ENCODE results near the gene ALK. TPM values are rescaled to one million over a fixed set of nuclear protein-coding genes. Genes with fewer than 3 reads are reported as not detected.
A peak's percentile ranks its signal among the peaks of the same experiment; 100 is the strongest.

ALK gene
- total RNA-seq, 1 donor from 2014 or later, result 9.6 TPM

- DNase-seq, result no peak
- H3K27me3 Mint-ChIP-seq (ENCODE audit: unreplicated experiment), result peaks cover 2% of the 10 kb centered on the region
- peaks cover 1% of the 10 kb centered on the region for H3K9me3 Mint-ChIP-seq (ENCODE audit: unreplicated experiment)
- TF ChIP-seq, protein P1, sequence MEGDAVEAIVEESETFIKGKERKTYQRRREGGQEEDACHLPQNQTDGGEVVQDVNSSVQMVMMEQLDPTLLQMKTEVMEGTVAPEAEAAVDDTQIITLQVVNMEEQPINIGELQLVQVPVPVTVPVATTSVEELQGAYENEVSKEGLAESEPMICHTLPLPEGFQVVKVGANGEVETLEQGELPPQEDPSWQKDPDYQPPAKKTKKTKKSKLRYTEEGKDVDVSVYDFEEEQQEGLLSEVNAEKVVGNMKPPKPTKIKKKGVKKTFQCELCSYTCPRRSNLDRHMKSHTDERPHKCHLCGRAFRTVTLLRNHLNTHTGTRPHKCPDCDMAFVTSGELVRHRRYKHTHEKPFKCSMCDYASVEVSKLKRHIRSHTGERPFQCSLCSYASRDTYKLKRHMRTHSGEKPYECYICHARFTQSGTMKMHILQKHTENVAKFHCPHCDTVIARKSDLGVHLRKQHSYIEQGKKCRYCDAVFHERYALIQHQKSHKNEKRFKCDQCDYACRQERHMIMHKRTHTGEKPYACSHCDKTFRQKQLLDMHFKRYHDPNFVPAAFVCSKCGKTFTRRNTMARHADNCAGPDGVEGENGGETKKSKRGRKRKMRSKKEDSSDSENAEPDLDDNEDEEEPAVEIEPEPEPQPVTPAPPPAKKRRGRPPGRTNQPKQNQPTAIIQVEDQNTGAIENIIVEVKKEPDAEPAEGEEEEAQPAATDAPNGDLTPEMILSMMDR (IDR thresholded peaks at IDR 0.05; ENCODE audit: partially characterized antibody, unreplicated experiment), result no peak
- H3K27ac Mint-ChIP-seq (ENCODE audit: unreplicated experiment), result no peak overlapping the region
- H3K4me3 Mint-ChIP-seq (ENCODE audit: unreplicated experiment), result no peak overlapping the region
- H3K4me1 Mint-ChIP-seq (ENCODE audit: low read depth, unreplicated experiment), result peaks cover 8% of the 10 kb centered on the region
- H3K36me3 Mint-ChIP-seq (ENCODE audit: unreplicated experiment), result peaks cover 4% of the 10 kb centered on the region
These were observed 436.3 kb downstream of the ALK start for GRCh38 chr2:29485117-29485516.

DNA sequence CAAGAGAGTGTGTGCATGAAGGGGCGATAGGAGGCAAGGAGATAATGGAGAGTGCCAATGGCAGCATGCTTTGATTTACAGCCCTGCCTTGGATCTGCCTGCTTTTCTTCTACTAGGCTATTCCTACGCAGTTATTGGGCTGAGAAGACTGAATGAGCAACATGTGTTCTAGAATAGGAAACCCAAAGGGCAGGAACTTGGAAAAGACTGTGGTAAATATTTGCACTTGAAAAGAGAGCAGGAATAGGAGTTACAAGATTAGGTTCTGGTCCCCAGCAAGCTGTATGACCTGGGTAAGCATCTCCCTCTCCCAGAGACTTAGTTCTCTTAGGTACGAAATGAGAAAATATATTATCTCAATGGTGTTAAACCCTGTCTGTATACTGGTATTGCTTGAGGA lies 438.5 kb downstream of the ALK start:
- DNase-seq, result no peak
- no peak overlapping the region for H3K27ac Mint-ChIP-seq (ENCODE audit: unreplicated experiment)
- peaks cover 7% of the 10 kb centered on the region for H3K4me1 Mint-ChIP-seq (ENCODE audit: low read depth, unreplicated experiment)
- peaks cover 4% of the 10 kb centered on the region for H3K36me3 Mint-ChIP-seq (ENCODE audit: unreplicated experiment)
- no peak overlapping the region for H3K4me3 Mint-ChIP-seq (ENCODE audit: unreplicated experiment)
- H3K27me3 Mint-ChIP-seq (ENCODE audit: unreplicated experiment), result peaks cover 4% of the 10 kb centered on the region
- TF ChIP-seq, protein P1 (IDR thresholded peaks at IDR 0.05; ENCODE audit: partially characterized antibody, unreplicated experiment), result no peak
- peaks cover 1% of the 10 kb centered on the region for H3K9me3 Mint-ChIP-seq (ENCODE audit: unreplicated experiment)

DNA sequence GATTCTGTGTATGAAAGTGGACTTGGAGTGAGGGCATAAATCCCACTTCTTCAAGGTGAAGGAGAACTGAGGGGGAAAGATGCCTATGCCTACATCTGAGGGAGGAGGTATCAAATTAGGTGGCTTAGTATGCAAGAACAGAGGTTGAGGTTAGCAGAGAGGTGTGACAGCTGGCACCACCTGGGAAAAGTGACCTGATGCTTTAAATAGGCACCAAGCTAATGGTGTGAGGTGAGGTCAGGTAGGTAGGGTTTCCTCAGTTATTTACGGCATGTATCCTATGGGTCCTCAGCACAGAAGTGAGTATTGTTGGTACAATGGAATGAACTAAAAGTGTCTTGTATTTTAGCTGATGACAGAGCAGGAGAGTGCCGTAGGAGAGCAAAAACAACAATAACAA lies 439.0 kb downstream of the ALK start:
- no peak for DNase-seq
- TF ChIP-seq, protein P1 (IDR thresholded peaks at IDR 0.05; ENCODE audit: partially characterized antibody, unreplicated experiment), result no peak
- Mint-ChIP-seq H3K36me3 (ENCODE audit: unreplicated experiment) (peaks cover 4% of the 10 kb centered on the region), H3K27ac (ENCODE audit: unreplicated experiment) (peak overlapping the region; percentile 36), H3K4me3 (ENCODE audit: unreplicated experiment) (no peak overlapping the region), H3K9me3 (ENCODE audit: unreplicated experiment) (peaks cover 1% of the 10 kb centered on the region), H3K4me1 (ENCODE audit: low read depth, unreplicated experiment) (peaks cover 7% of the 10 kb centered on the region), H3K27me3 (ENCODE audit: unreplicated experiment) (peaks cover 4% of the 10 kb centered on the region)

DNA sequence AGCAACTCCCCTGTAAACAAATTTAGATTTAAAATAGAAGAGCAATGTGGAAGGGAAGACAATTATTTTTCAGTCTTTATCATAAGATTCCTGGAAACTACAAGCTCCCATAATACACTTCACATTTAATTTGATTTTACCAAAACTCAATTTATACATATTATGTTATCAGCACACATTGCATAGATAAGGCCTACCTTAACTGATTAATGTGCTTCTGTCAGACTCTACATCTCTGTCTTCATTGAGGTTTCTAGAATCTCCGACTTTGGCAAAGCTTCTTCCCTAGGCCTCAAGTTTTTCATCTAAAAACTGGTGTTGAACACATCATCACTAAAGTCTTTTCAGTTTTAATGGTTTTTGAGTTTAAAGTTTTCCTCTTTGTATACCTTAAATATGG lies 440.1 kb downstream of the ALK start:
- Mint-ChIP-seq H3K4me3 (ENCODE audit: unreplicated experiment) (no peak overlapping the region), H3K27me3 (ENCODE audit: unreplicated experiment) (peaks cover 4% of the 10 kb centered on the region), H3K36me3 (ENCODE audit: unreplicated experiment) (peaks cover 7% of the 10 kb centered on the region), H3K4me1 (ENCODE audit: low read depth, unreplicated experiment) (peaks cover 9% of the 10 kb centered on the region), H3K9me3 (ENCODE audit: unreplicated experiment) (peaks cover 1% of the 10 kb centered on the region), H3K27ac (ENCODE audit: unreplicated experiment) (no peak overlapping the region)
- TF ChIP-seq, protein P1 (IDR thresholded peaks at IDR 0.05; ENCODE audit: partially characterized antibody, unreplicated experiment), result no peak
- DNase-seq, result no peak

GRCh38 chr2:29480426-29480825 lies 441.0 kb downstream of the ALK start:
- no peak overlapping the region for H3K27ac Mint-ChIP-seq (ENCODE audit: unreplicated experiment)

More at GRCh38 chr2:29480426-29480825, 441.0 kb downstream of the ALK start:
- peaks cover 7% of the 10 kb centered on the region for H3K36me3 Mint-ChIP-seq (ENCODE audit: unreplicated experiment)
- H3K27me3 Mint-ChIP-seq (ENCODE audit: unreplicated experiment), result peaks cover 4% of the 10 kb centered on the region
- DNase-seq, result no peak
- H3K4me1 Mint-ChIP-seq (ENCODE audit: low read depth, unreplicated experiment), result peaks cover 9% of the 10 kb centered on the region
- TF ChIP-seq, protein P1 (IDR thresholded peaks at IDR 0.05; ENCODE audit: partially characterized antibody, unreplicated experiment), result no peak
- peaks cover 1% of the 10 kb centered on the region for H3K9me3 Mint-ChIP-seq (ENCODE audit: unreplicated experiment)
- no peak overlapping the region for H3K4me3 Mint-ChIP-seq (ENCODE audit: unreplicated experiment)

Measured in glutamatergic neuron (in vitro differentiated cells).